ENCODE measurements around the gene USP31.

The USP31 gene

DNA sequence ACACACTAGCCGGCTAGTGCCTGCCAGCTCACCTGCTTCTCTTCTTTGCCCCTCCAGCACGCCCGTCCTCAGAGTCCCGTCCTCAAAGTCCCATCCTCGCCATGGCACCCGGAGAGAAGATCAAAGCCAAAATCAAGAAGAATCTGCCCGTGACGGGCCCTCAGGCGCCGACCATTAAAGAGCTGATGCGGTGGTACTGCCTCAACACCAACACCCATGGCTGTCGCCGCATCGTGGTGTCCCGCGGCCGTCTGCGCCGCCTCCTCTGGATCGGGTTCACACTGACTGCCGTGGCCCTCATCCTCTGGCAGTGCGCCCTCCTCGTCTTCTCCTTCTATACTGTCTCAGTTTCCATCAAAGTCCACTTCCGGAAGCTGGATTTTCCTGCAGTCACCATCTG is 36.9 kb upstream of the USP31 start:
- no peak for DNase-seq (ENCODE audit: low read depth)
- TF ChIP-seq, protein P1, sequence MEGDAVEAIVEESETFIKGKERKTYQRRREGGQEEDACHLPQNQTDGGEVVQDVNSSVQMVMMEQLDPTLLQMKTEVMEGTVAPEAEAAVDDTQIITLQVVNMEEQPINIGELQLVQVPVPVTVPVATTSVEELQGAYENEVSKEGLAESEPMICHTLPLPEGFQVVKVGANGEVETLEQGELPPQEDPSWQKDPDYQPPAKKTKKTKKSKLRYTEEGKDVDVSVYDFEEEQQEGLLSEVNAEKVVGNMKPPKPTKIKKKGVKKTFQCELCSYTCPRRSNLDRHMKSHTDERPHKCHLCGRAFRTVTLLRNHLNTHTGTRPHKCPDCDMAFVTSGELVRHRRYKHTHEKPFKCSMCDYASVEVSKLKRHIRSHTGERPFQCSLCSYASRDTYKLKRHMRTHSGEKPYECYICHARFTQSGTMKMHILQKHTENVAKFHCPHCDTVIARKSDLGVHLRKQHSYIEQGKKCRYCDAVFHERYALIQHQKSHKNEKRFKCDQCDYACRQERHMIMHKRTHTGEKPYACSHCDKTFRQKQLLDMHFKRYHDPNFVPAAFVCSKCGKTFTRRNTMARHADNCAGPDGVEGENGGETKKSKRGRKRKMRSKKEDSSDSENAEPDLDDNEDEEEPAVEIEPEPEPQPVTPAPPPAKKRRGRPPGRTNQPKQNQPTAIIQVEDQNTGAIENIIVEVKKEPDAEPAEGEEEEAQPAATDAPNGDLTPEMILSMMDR (IDR thresholded peaks at IDR 0.05; ENCODE audit: control insufficient read depth, insufficient read depth, low read depth, low read length, missing control alignments): no peak

DNA sequence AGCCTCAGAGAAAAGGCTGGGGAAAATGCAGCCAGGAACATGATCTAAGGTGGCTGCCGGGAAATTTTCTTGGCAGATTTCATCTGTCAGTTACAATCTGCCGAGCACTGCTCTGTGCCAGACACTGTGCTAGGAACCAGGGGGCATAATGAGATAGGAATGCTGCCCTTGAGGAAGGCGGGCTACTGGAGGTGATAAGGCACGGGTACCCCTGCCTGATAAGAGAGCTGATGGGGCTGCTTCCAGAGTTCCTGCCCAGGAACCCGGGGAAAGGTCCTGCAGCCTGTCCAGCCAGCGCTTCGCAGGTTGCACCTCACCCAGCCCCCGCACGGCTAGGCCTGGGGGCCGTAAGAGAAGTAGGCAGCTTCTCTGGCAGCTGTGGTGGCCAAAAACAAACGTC is 36.4 kb upstream of the USP31 start:
- H3K4me3 ChIP-seq (ENCODE audit: control insufficient read depth, low read depth, low read length): no peak overlapping the region
- DNase-seq (ENCODE audit: low read depth): no peak
- TF ChIP-seq, protein P1 (IDR thresholded peaks at IDR 0.05; ENCODE audit: control insufficient read depth, insufficient read depth, low read depth, low read length, missing control alignments): no peak

More for the DNA sequence above, 36.9 kb upstream of the USP31 start:
- no peak overlapping the region for H3K4me3 ChIP-seq (ENCODE audit: control insufficient read depth, low read depth, low read length)

DNA sequence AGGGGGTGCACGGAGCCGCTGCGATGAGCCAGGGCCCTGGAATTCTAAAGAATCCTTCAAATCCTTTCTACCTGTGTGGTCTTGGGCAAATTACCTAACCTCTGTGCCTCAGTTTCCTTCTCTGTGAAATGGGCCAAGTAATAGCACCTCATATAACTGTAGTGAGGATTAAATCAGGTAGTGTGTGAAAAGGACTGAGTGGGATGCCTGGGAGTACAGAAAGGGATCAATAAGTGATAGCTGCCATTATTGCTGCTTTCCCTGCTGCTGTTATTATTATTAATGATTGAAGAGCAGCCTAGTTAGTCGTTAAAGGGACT is 34.3 kb upstream of the USP31 start:
- TF ChIP-seq, protein P1 (IDR thresholded peaks at IDR 0.05; ENCODE audit: control insufficient read depth, insufficient read depth, low read depth, low read length, missing control alignments): no peak
- DNase-seq (ENCODE audit: low read depth): no peak
- H3K4me3 ChIP-seq (ENCODE audit: control insufficient read depth, low read depth, low read length): no peak overlapping the region

DNA sequence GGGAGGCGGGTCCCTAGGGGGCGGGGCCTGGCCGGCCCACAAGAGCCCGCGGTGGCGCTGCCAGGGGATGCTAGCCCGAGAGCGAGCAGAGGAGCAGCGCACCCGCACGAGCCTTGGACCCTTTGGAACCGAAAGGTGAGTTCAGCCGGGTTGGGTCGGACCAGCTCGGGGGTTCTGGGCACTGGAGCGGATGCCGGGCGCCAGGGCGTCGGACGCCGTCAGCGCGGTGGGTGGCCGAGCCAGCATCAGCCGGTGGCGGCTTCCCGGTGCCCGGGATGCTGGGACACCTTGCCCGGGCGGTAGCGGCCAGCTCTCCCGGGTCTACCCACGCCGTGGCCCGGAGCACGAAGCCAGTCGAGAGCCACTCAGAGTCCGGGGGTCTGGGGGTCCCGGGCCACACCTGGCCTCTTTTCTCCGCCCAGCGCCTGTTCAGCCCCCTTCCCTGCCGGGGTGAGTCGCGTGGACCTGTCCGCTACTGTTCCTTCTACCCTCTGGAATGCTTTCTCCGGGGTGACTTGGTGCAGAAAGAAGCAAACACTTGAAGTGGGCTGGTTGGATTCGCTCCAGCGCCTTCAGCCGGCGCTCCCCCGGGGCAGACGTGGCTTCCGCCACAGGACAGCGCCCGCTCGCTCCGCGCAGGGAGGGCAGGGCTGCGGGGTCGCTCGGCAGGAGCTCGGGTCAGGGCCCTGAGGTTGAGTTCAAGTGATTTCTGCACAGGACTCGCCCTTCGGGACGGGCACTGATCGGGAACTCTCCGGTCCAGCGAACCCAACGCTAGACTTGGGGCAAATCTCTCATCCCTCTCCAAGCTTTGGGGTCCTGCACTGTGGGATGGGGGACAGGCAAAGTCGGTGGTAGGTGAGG is 33.7 kb upstream of the USP31 start, which contains the start of gene SCNN1G:
TSS of gene SCNN1G (plus strand) at position 67 of the 864 bp plus-strand sequence. CDS start 3,527 bp downstream, outside the sequence.
- TF ChIP-seq, protein P1 (IDR thresholded peaks at IDR 0.05; ENCODE audit: control insufficient read depth, insufficient read depth, low read depth, low read length, missing control alignments): no peak
- no peak within 1 kb of the TSS for H3K4me3 ChIP-seq (ENCODE audit: control insufficient read depth, low read depth, low read length)

DNA sequence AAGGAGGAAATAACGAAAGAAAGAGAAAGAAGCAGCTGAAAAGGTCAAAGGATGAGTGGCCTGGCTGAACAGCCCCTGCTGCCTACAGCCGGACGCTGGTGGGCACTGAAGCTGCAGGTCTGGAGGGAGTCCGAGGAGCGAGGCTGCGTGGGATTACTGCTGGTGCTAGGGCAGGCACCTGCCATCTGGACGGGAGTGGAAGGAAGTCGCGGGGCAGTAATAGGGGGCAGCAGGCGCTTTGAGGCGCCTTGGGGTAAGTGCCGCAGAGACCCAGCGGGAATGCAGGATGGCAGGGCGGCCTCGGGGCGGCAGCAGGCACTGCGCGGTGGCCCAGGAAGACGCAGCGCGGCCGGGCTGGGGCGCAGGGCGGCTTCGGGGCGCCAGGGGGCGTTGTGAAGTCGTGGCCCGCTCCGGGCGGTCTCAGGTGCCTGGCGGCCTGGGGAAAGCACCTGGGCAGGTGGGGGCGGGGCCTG is 33.0 kb upstream of the USP31 start:
- TF ChIP-seq, protein P1 (IDR thresholded peaks at IDR 0.05; ENCODE audit: control insufficient read depth, insufficient read depth, low read depth, low read length, missing control alignments): peak; percentile 56
- no peak overlapping the region for H3K4me3 ChIP-seq (ENCODE audit: control insufficient read depth, low read depth, low read length)
- no peak for DNase-seq (ENCODE audit: low read depth)

More for the DNA sequence above, 33.7 kb upstream of the USP31 start, which contains the start of gene SCNN1G:
- DNase-seq (ENCODE audit: low read depth): no peak

DNA sequence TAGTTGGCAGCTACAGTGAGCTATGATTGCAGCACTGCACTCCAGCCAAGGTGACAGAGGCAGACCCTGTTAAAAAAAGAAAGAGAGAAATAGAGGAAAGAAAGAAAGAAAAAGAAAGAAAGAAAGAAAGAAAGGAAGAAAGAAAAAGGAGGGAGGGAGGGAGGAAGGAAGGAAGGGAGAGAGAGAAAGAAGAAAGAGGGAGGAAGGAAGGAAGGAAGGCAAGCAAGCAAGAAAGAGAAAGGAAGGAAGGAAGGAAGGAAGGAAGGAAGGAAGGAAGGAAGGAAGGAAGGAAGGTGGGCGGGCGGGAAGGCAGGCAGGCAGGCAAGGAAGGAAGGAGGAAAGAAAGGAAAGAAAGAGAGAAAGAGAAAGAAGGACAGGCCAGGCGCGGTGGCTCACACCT is 32.3 kb upstream of the USP31 start:
- H3K4me3 ChIP-seq (ENCODE audit: control insufficient read depth, low read depth, low read length): no peak overlapping the region
- TF ChIP-seq, protein P1 (IDR thresholded peaks at IDR 0.05; ENCODE audit: control insufficient read depth, insufficient read depth, low read depth, low read length, missing control alignments): no peak
- DNase-seq (ENCODE audit: low read depth): no peak
